Stomach (tissue), 9 donors: Measurements from ENCODE around the gene CUEDC1. TPM values are rescaled to one million over a fixed set of nuclear protein-coding genes. Genes with fewer than 3 reads are reported as not detected.

Source experiments
- DNase-seq, 2 donors: peaks; one replicate each; pipeline versions ENCODE4 v3.0.0 to v3.0.0-alpha.2; 2013 to 2019
- H3K27ac ChIP-seq, 5 donors: fragments of 200-600 bp in 4 of 5; sonication (generic) in 4 of 5; one replicate each; pipeline ENCODE4 v1.5.1; 2013 to 2019; ENCODE audit warnings: mild to moderate bottlenecking in 1 of 5, moderate library complexity in 1 of 5
- H3K27me3 ChIP-seq, 3 donors: fragments of 200-600 bp; sonication (generic); one replicate each; pipeline ENCODE4 v1.5.1; 2017 to 2019; ENCODE audit warnings: mixed run types in 1 of 3
- H3K36me3 ChIP-seq, 4 donors: fragments of 200-600 bp; sonication (generic); 1 replicate in 3 of 4; 2 replicates in 1 of 4; pipeline ENCODE4 v1.5.1; 2016 to 2019
- H3K4me1 ChIP-seq, 4 donors: fragments of 200-600 bp; sonication (generic); one replicate each; pipeline ENCODE4 v1.5.1; 2016 to 2019
- H3K4me3 ChIP-seq, 4 donors: fragments of 200-600 bp; sonication (generic) in 3 of 4; one replicate each; pipeline ENCODE4 v1.5.1; 2016 to 2019; ENCODE audit warnings: mild to moderate bottlenecking in 1 of 4
- H3K9me3 ChIP-seq, 4 donors: fragments of 200-600 bp; sonication (generic); one replicate each; pipeline ENCODE4 v1.5.1; 2016 to 2019
- CTCF ChIP-seq, 7 experiments: fragments of 450-650 bp in 4 of 7; fragments of 200-600 bp in 3 of 7; sonication (generic) in 3 of 7; IDR thresholded peaks; one replicate each; pipeline ENCODE4 v1.5.1; 2016 to 2019; ENCODE audit warnings: antibody characterized with exemption in 7 of 7, control low read depth in 2 of 7, mild to moderate bottlenecking in 1 of 7
- EP300 ChIP-seq: sonication (generic); formaldehyde crosslinking; IDR thresholded peaks from one replicate; pipeline ENCODE4 v1.6.1; 2017; ENCODE audit warnings: antibody characterized with exemption
- POLR2A ChIP-seq, 4 donors: fragments of 450-650 bp; IDR thresholded peaks; one replicate each; pipeline ENCODE4 v1.6.1; 2016; ENCODE audit warnings: antibody characterized with exemption in 4 of 4, control low read depth in 2 of 4, mild to moderate bottlenecking in 1 of 4, moderate library complexity in 1 of 4
- POLR2AphosphoS5 ChIP-seq, 3 donors: sonication (generic); formaldehyde crosslinking; IDR thresholded peaks; one replicate each; pipeline ENCODE4 v1.6.1; 2016; ENCODE audit warnings: antibody characterized with exemption in 3 of 3
- WGBS, 5 donors: extraction: QIAGEN DNeasy Blood & Tissue Kit in 3 of 5; methylation state at CpG; one replicate each; pipeline versions ENCODE4 v1.1.5 to v1.1.7; 2013 to 2018; 5-methylcytosine and 5-hydroxymethylcytosine counted together
- intact Hi-C: fragments of 100-400 bp; cut with DNase I; formaldehyde crosslinking; loops from one replicate; pipeline ENCODE4 v1.15.1; 2023; ENCODE audit warnings: low total_unique reads
- polyA plus RNA-seq, 3 donors: library from polyadenylated mRNA; stranded (reverse); fragments of 200-250 nt; gene quantifications; one replicate each; pipeline ENCODE4 v1.2.3, GENCODE V29; 2013
- total RNA-seq, 5 donors: library from RNA; depleted of rRNA; stranded (reverse); fragments of >200 nt; gene quantifications; one replicate each; pipeline versions ENCODE4 v1.1.0 to v1.2.3, GENCODE V29; 2014 to 2016
- donor health status: healthy with polysubstance abuse.
- donor health status: Bipolar disorder and iron deficiency.
- donor health status: healthy.

Gene CUEDC1
- total and polyA plus RNA-seq, 8 donors: 10.5 to 111 (median 21.7) TPM

GRCh38 chr17:57832314-57833178 is 122.7 kb downstream of the CUEDC1 start:
- no peak for DNase-seq
- intact Hi-C loops: no loop called here
- Histone ChIP-seq H3K4me1 (peaks cover 13 to 44% (median 24%) of the 10 kb centered on the region in 4 donors), H3K27ac (peak overlapping the region; percentile 64 to 89 (median 82)), H3K4me3 (peak overlapping the region; percentile 38 to 44 (median 40)), H3K9me3 (no peaks in the 10 kb centered on the region), H3K27me3 (no peaks in the 10 kb centered on the region), H3K36me3 (peaks cover 0 to 9% (median 5%) of the 10 kb centered on the region in 4 donors)
- no peak for TF ChIP-seq CTCF (IDR thresholded peaks at IDR 0.05)
- no peak for TF ChIP-seq POLR2A (IDR thresholded peaks at IDR 0.05)
- TF ChIP-seq POLR2AphosphoS5 (IDR thresholded peaks at IDR 0.05): no peak
- no peak for TF ChIP-seq EP300
- 23 to 25% (median 25%) methylated on average over 12 of the region's 12 CpGs for WGBS, 5 donors

GRCh38 chr17:57830880-57831279 is 124.3 kb downstream of the CUEDC1 start:
- 40 to 70% (median 62%) methylated on average over 5 to 7 of the region's 7 CpGs for WGBS, 5 donors
- H3K27ac ChIP-seq: no peak overlapping the region
- DNase-seq: no peak
- TF ChIP-seq POLR2AphosphoS5 (IDR thresholded peaks at IDR 0.05): no peak
- no peak for TF ChIP-seq POLR2A (IDR thresholded peaks at IDR 0.05)
- no peak for TF ChIP-seq CTCF (IDR thresholded peaks at IDR 0.05)
- TF ChIP-seq EP300: no peak
- intact Hi-C loops: no loop called here
- H3K4me1 ChIP-seq: peaks cover 10 to 41% (median 24%) of the 10 kb centered on the region in 4 donors
- H3K9me3 ChIP-seq: no peaks in the 10 kb centered on the region
- H3K4me3 ChIP-seq: no peak overlapping the region
- H3K36me3 ChIP-seq: no peaks in the 10 kb centered on the region
- no peaks in the 10 kb centered on the region for H3K27me3 ChIP-seq

- no peaks in the 10 kb centered on the region for H3K36me3 ChIP-seq
- H3K4me3 ChIP-seq: no peak overlapping the region
- no peaks in the 10 kb centered on the region for H3K27me3 ChIP-seq
- no peak for DNase-seq
- intact Hi-C loops: no loop called here
- no peak for TF ChIP-seq CTCF (IDR thresholded peaks at IDR 0.05)
- TF ChIP-seq EP300: no peak
- TF ChIP-seq POLR2A (IDR thresholded peaks at IDR 0.05): no peak
- no peak for TF ChIP-seq POLR2AphosphoS5 (IDR thresholded peaks at IDR 0.05)
- H3K9me3 ChIP-seq: no peaks in the 10 kb centered on the region
- no peak overlapping the region for H3K27ac ChIP-seq
- 79 to 82% (median 80%) methylated on average over 15 of the region's 15 CpGs for WGBS, 5 donors
- H3K4me1 ChIP-seq: no peaks in the 10 kb centered on the region
These were observed 131.5 kb downstream of the CUEDC1 start for GRCh38 chr17:57823469-57824401.

GRCh38 chr17:57819867-57820266 is 135.3 kb downstream of the CUEDC1 start:
- no peaks in the 10 kb centered on the region for H3K4me1 ChIP-seq
- TF ChIP-seq EP300: no peak
- TF ChIP-seq POLR2A (IDR thresholded peaks at IDR 0.05): no peak
- TF ChIP-seq CTCF (IDR thresholded peaks at IDR 0.05): no peak
- TF ChIP-seq POLR2AphosphoS5 (IDR thresholded peaks at IDR 0.05): no peak
- H3K36me3 ChIP-seq: no peaks in the 10 kb centered on the region
- 75 to 95% (median 88%) methylated on average over 5 of the region's 5 CpGs for WGBS, 5 donors
- no peak overlapping the region for H3K4me3 ChIP-seq
- DNase-seq: no peak
- intact Hi-C loops: no loop called here
- H3K27me3 ChIP-seq: no peaks in the 10 kb centered on the region
- no peak overlapping the region for H3K27ac ChIP-seq
- no peaks in the 10 kb centered on the region for H3K9me3 ChIP-seq
